Measurements from ENCODE around the gene CLEC3A.

DNA sequence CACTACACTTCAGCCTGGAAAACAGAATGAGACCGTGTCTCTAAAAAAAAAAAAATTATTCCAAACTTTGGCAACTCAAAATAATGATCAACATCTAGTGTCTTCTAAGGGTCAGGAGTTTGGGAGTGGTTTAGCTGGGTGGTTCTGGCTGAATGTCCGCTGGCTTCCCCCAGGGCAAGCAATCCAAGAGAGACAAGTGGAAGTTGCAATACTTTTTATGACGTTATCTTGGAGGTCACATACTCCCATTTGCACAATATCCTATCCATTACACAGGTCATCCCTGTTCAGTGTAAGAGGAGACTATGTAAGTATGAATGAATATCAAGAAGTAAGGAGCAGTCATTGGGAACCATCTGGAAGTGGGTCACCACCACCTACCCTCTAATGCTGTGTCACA, 15.2 kb upstream of the CLEC3A start:
- no peak for TF ChIP-seq EZH2 (IDR thresholded peaks at IDR 0.05)
- TF ChIP-seq EZH2phosphoT487 (IDR thresholded peaks at IDR 0.05; ENCODE audit: borderline replicate concordance), result no peak
- TF ChIP-seq, protein P1, sequence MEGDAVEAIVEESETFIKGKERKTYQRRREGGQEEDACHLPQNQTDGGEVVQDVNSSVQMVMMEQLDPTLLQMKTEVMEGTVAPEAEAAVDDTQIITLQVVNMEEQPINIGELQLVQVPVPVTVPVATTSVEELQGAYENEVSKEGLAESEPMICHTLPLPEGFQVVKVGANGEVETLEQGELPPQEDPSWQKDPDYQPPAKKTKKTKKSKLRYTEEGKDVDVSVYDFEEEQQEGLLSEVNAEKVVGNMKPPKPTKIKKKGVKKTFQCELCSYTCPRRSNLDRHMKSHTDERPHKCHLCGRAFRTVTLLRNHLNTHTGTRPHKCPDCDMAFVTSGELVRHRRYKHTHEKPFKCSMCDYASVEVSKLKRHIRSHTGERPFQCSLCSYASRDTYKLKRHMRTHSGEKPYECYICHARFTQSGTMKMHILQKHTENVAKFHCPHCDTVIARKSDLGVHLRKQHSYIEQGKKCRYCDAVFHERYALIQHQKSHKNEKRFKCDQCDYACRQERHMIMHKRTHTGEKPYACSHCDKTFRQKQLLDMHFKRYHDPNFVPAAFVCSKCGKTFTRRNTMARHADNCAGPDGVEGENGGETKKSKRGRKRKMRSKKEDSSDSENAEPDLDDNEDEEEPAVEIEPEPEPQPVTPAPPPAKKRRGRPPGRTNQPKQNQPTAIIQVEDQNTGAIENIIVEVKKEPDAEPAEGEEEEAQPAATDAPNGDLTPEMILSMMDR (IDR thresholded peaks at IDR 0.05 in 2 of 3, conservative IDR thresholded peaks at IDR 0.05 in 1 of 3; ENCODE audit: borderline replicate concordance in 1 of 3, insufficient read depth in 1 of 3, low read depth in 2 of 3, low read length in 2 of 3), result no peak
